ENCODE results near the gene FTSJ3. TPM values are rescaled to one million over a fixed set of nuclear protein-coding genes. Genes with fewer than 3 reads are reported as not detected.

Gene FTSJ3
- total and polyA plus RNA-seq, 10 of the 15 experiments (the other 5 are each of a cell fraction or from before 2014, with no cell fraction given), result 17.2 to 79.2 (median 50.4) TPM

GRCh38 chr17:63804328-63804727 lies 23.1 kb downstream of the FTSJ3 start:
- DNase-seq (ENCODE audit: low read depth, low spot score) (no peak), FAIRE-seq (no peak), ATAC-seq (no peak)
- no peaks in the 10 kb centered on the region; the same call in 1 of the 2 replicates for H4K20me1 ChIP-seq (ENCODE audit: control insufficient read depth, insufficient read depth)
- H2AFZ ChIP-seq (ENCODE audit: control insufficient read depth, low read depth, low read length), result no peak overlapping the region
- BruUV-seq (replicated peaks), result no TSS peak
- H3K4me3 ChIP-seq, result no peak overlapping the region
- WGBS (ENCODE audit: insufficient coverage, insufficient replicate concordance, low lambda C conversion rate, missing lambda C conversion rate), result 95% methylated on average over 1 of the region's 1 CpG
- in situ Hi-C loops (cut with MboI), result no loop called here
- ChIA-PET POLR2A (interaction anchor here (1.0 to 1.4 kb wide), 4 partner anchors 22 to 35 kb away, joined by 3 to 6 read pairs (median 3); partner anchors contain the start of genes CCDC47 and DDX42), RAD21 (ENCODE audit: unreplicated experiment) (interaction anchor here (1.2 kb wide), 1 partner anchor 45 kb away, joined by 3 read pairs; no protein-coding TSS in a partner anchor), SMC1A (ENCODE audit: uncharacterized antibody, unreplicated experiment) (interaction anchor here (0.9 to 1.6 kb wide), 7 partner anchors 14 to 379 kb away, joined by 3 to 8 read pairs (median 3); no protein-coding TSS in a partner anchor), CTCF (interaction anchor here (0.8 to 2.2 kb wide), 7 partner anchors 20 to 379 kb away, joined by 3 to 6 read pairs (median 4); no protein-coding TSS in a partner anchor)
- no peaks in the 10 kb centered on the region for H3K27me3 ChIP-seq (replicated peaks in 1 of 2; ENCODE audit: control insufficient read depth in 2 of 2, insufficient read depth in 2 of 2, low read length in 1 of 2)
- TF ChIP-seq SUZ12 (IDR thresholded peaks at IDR 0.05; ENCODE audit: unreplicated experiment) (no peak), NR2C2 (IDR thresholded peaks at IDR 0.05; ENCODE audit: borderline replicate concordance, control insufficient read depth, insufficient read length, low read depth) (no peak), ZSCAN29 (IDR thresholded peaks at IDR 0.05) (no peak), USF2 (IDR thresholded peaks at IDR 0.05; ENCODE audit: borderline replicate concordance, low read depth, low read length) (no peak)
- TF ChIP-seq, protein P1, sequence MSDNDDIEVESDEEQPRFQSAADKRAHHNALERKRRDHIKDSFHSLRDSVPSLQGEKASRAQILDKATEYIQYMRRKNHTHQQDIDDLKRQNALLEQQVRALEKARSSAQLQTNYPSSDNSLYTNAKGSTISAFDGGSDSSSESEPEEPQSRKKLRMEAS (IDR thresholded peaks at IDR 0.05; ENCODE audit: low read depth, low read length), result no peak
- H3K9me3 ChIP-seq (replicated peaks; ENCODE audit: control insufficient read depth, insufficient read depth, low read length), result no peaks in the 10 kb centered on the region
- no peaks in the 10 kb centered on the region for H3K79me2 ChIP-seq (ENCODE audit: control insufficient read depth, insufficient read depth, low read length)
- intact Hi-C loops (cut with micrococcal nuclease; ENCODE audit: unreplicated experiment), result no loop called here
- no peak overlapping the region for H3K27ac ChIP-seq (ENCODE audit: control insufficient read depth, insufficient read depth)
- no peak overlapping the region for H3K4me2 ChIP-seq (ENCODE audit: control insufficient read depth, insufficient read depth)
- no peaks in the 10 kb centered on the region for H3K4me1 ChIP-seq (ENCODE audit: control insufficient read depth, insufficient read depth, low read length)
- peaks cover 5 to 46% of the 10 kb centered on the region in 2 experiments for H3K36me3 ChIP-seq (ENCODE audit: control insufficient read depth in 2 of 2, insufficient read depth in 2 of 2, low read length in 1 of 2)
- H3K9ac ChIP-seq (ENCODE audit: control insufficient read depth, insufficient read depth, low read length), result no peak overlapping the region

DNA sequence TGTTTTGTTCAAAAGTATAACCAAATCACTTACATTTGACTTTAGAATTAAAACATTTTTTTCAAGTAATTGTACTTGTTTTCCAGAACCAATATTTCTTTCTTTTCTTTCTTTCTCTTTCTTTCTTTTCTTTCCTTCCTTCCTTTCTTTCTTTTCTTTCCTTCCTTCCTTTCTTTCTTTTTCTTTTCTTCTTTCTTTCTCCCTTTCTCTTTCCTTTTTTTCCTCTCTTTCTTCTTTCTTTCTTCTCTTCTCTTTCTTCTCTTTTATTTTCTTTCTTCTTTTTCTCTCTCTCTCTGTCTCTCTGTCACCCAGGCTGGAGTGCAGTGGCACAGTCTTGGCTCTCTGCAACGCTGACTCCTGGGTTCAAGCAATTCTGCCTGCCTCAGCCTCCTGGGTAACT lies 26.7 kb downstream of the FTSJ3 start:
- TF ChIP-seq IRF4 (IDR thresholded peaks at IDR 0.05; ENCODE audit: low read depth, low read length) (no peak), NR2F1 (conservative IDR thresholded peaks at IDR 0.05) (no peak)
- ATAC-seq (no peak), FAIRE-seq (no peak), DNase-seq (ENCODE audit: low read depth, low spot score) (no peak)
- no peak overlapping the region for H3K27ac ChIP-seq (ENCODE audit: control insufficient read depth, insufficient read depth)
- H3K4me2 ChIP-seq (ENCODE audit: control insufficient read depth, insufficient read depth), result no peak overlapping the region
- H3K36me3 ChIP-seq (ENCODE audit: control insufficient read depth in 2 of 2, insufficient read depth in 2 of 2, low read length in 1 of 2), result peaks cover 6 to 52% of the 10 kb centered on the region in 2 experiments
- no peaks in the 10 kb centered on the region for H3K4me1 ChIP-seq (ENCODE audit: control insufficient read depth, insufficient read depth, low read length)
- POLR2A ChIA-PET, result no interaction called here
- H3K27me3 ChIP-seq (replicated peaks in 1 of 2; ENCODE audit: control insufficient read depth in 2 of 2, insufficient read depth in 2 of 2, low read length in 1 of 2), result no peaks in the 10 kb centered on the region
- intact Hi-C loops (cut with micrococcal nuclease; ENCODE audit: unreplicated experiment), result no loop called here
- CTCF ChIA-PET, result no interaction called here
- in situ Hi-C loops (cut with MboI), result no loop called here
- no peaks in the 10 kb centered on the region for H3K9me3 ChIP-seq (replicated peaks; ENCODE audit: control insufficient read depth, insufficient read depth, low read length)
- no peaks in the 10 kb centered on the region for H3K79me2 ChIP-seq (ENCODE audit: control insufficient read depth, insufficient read depth, low read length)
- no peak overlapping the region for H2AFZ ChIP-seq (ENCODE audit: control insufficient read depth, low read depth, low read length)
- no TSS peak for BruUV-seq (replicated peaks)
- no peaks in the 10 kb centered on the region; the same call in 1 of the 2 replicates for H4K20me1 ChIP-seq (ENCODE audit: control insufficient read depth, insufficient read depth)
- H3K9ac ChIP-seq (ENCODE audit: control insufficient read depth, insufficient read depth, low read length), result no peak overlapping the region
- SMC1A ChIA-PET (ENCODE audit: uncharacterized antibody, unreplicated experiment), result no interaction called here
- RAD21 ChIA-PET (ENCODE audit: unreplicated experiment), result no interaction called here
- no peak overlapping the region for H3K4me3 ChIP-seq
- WGBS (ENCODE audit: insufficient coverage, insufficient replicate concordance, low lambda C conversion rate, missing lambda C conversion rate), result 100% methylated on average over 1 of the region's 1 CpG
